ENCODE measurements around the gene TIFAB. TPM values are rescaled to one million over a fixed set of nuclear protein-coding genes. Genes with fewer than 3 reads are reported as not detected.

TIFAB gene, protein sequence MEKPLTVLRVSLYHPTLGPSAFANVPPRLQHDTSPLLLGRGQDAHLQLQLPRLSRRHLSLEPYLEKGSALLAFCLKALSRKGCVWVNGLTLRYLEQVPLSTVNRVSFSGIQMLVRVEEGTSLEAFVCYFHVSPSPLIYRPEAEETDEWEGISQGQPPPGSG
- total RNA-seq, result not detected

DNA sequence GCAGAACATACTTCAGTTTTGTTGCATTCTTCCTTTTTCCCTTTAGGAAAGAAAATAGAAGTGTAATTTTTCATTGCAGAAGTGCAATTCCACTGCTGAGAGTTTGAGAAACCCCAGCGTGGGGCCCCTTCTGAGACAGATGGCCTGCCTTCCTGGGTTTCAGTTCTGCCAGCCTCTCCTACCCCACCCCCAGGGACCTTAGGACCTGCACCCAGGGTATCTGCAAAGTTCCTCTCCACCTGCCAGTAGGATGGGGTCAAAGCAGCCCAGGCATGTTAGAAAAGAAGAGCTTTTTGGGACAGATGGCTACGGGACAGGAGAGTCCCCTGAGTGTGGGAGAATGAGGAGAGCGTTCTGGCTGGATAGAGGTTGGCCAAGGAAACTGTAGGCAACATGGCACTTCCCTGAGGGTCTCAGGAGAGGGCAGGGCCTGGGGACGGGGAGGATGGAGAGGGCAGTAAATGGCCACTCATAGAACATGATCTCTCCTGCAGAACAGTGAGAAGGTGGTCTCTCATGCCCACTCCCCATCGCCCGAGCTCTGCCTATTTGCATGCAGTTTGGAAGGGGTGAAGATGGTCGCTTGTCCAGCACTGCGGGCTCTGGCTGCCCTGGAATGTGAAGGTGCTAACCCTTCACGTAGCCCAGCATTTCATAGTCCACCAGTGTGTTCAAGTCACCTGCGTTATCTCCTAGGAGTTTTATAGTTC lies at the start of gene TIFAB:
Gene TIFAB, minus strand, starts transcription at position 31 of the 710 bp plus-strand sequence. CDS start 2,412 bp downstream, outside the sequence.

DNA sequence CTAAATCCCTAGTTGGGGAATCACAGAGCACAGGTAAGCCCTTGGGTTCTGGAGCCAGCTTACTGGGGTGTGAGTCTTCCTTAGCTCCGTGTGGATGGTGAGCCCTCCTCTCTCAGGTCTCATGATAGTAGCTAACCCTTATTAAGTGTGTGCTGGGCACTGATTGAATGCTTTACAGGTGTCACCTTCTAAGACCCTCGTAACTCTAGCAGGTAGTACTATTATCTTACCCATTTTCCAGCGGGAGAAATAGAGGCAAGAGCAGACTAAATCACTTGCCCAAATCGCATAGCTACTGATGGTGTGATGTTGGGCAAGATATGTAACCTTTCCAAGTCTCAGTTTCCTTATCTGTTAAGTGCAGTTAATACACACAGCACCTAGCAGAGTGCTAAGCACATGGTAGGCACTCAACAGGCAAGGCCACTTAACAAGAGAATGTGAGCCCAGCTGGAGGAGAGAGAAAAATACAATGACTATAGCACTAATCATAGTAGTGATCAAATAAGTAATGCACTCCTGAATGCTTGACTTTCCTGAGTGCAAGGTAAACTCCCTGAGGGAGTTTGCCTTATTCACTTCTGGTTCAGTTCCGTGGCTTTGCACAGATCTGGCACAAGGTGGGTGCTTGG lies 4.7 kb downstream of the TIFAB start, which contains the start of gene DCANP1:
Gene DCANP1, minus strand, starts transcription at position 51 of the 632 bp plus-strand sequence. CDS start 240 bp downstream, outside the sequence.

DNA sequence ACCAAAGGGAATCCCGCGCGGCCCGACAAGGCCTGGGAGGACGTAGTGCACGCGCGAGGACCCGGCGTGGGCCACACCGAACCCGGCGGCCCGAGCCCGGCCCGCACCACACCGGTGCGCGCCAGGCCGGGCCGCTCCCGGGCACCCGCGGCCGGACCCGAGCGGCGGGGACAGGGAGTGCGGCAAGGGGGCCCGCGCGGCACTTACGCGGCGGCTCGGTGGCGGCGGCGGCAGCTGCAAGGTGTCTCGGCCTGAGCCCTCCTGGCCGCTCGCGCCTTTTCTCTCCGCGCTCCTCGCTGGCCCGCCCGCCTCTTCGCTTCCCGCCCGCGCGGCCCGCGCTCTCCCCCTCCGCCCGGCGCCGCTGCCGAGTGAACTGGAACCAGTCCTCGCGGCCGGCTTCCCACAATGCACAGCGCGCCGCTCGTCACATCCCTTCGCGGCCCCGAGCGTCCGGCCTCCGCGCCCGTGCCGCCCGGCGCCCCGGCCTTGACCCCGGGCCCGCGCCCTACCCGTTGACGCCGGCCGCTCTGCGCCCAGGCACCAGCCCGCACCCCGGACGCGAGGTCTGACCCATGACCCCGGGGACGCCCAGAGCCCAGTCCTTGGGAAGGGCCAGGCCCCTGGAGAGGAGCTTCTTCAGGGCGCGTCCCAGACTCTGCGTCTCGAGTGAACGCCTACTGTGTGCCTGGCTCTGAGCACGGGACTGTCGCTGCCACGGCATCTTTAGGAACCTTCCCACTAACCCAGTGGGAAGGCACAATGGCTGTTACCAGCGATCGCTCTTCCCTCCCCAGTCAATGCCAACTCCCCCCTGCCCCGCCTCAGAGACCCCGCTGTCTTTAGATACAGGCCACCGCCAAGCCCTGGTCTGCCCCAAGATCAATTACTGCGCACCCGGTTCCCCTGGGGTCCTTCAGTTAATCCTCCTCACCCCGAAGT lies 53.0 kb downstream of the TIFAB start, which contains the start of gene MACROH2A1:
Gene MACROH2A1, minus strand, starts transcription at position 377 of the 939 bp plus-strand sequence. CDS start 10,138 bp downstream, outside the sequence.

Small RNA genes within 50 kb of the gene (small RNA-seq; reads per million reads assigned to genes)
- gene DCANP1, result 0 reads per million in 2 donors

Other genes starting within 250 kb of the TIFAB start
- 100 to 1,000 TPM; 119 to 181 TPM for gene MACROH2A1, start 53.1 kb downstream of the TIFAB start, total RNA-seq
- gene DCANP1, start 5.0 kb downstream of the TIFAB start, total RNA-seq, result not detected
- not detected for gene NEUROG1, start 83.6 kb upstream of the TIFAB start, total RNA-seq
- gene CXCL14, start 126.6 kb upstream of the TIFAB start, total RNA-seq, result not detected